Measurements from ENCODE around the gene SPTB. TPM values are rescaled to one million over a fixed set of nuclear protein-coding genes. Genes with fewer than 3 reads are reported as not detected.

Gene SPTB
- total RNA-seq, 1 donor from 2014 or later: 0.04 TPM

- H3K27ac Mint-ChIP-seq: no peak overlapping the region
- H3K27me3 Mint-ChIP-seq: peaks cover 32% of the 10 kb centered on the region
- H3K4me3 Mint-ChIP-seq: no peak overlapping the region
- ATAC-seq (ENCODE audit: low read depth) (no peak), DNase-seq (no peak)
- peaks cover 6% of the 10 kb centered on the region for H3K4me1 Mint-ChIP-seq
- no peak for TF ChIP-seq CTCF (IDR thresholded peaks at IDR 0.05)
- ChIA-PET CTCF (no interaction called here), POLR2A (no interaction called here)
- no peaks in the 10 kb centered on the region for H3K36me3 Mint-ChIP-seq (ENCODE audit: low read depth)
- H3K9me3 Mint-ChIP-seq: no peaks in the 10 kb centered on the region
- intact Hi-C loops (cut with micrococcal nuclease): no loop called here
These were observed 9.5 kb downstream of the SPTB start for GRCh38 chr14:64870160-64870559.

GRCh38 chr14:64868841-64869240, 10.9 kb downstream of the SPTB start:
- intact Hi-C loops (cut with micrococcal nuclease): no loop called here
- H3K9me3 Mint-ChIP-seq: no peaks in the 10 kb centered on the region
- peaks cover 6% of the 10 kb centered on the region for H3K4me1 Mint-ChIP-seq
- H3K27ac Mint-ChIP-seq: no peak overlapping the region
- no peak overlapping the region for H3K4me3 Mint-ChIP-seq
- POLR2A ChIA-PET: interaction anchor here (0.6 kb wide), 1 partner anchor 181 kb away, joined by 5 read pairs; no protein-coding TSS in a partner anchor
- no peak for TF ChIP-seq CTCF (IDR thresholded peaks at IDR 0.05)
- peaks cover 37% of the 10 kb centered on the region for H3K27me3 Mint-ChIP-seq
- CTCF ChIA-PET: interaction anchor here (0.8 to 1.4 kb wide), 2 partner anchors 8 to 23 kb away, joined by 3 to 7 read pairs; no protein-coding TSS in a partner anchor
- DNase-seq (no peak), ATAC-seq (ENCODE audit: low read depth) (no peak)
- H3K36me3 Mint-ChIP-seq (ENCODE audit: low read depth): no peaks in the 10 kb centered on the region

GRCh38 chr14:64868379-64868778, 11.3 kb downstream of the SPTB start:
- H3K36me3 Mint-ChIP-seq (ENCODE audit: low read depth): no peaks in the 10 kb centered on the region
- H3K4me1 Mint-ChIP-seq: peaks cover 6% of the 10 kb centered on the region
- DNase-seq (no peak), ATAC-seq (ENCODE audit: low read depth) (no peak)
- H3K4me3 Mint-ChIP-seq: no peak overlapping the region
- CTCF ChIA-PET: interaction anchor here (0.8 to 1.4 kb wide), 3 partner anchors 9 to 45 kb away, joined by 3 to 7 read pairs (median 3); no protein-coding TSS in a partner anchor
- no peak for TF ChIP-seq CTCF (IDR thresholded peaks at IDR 0.05)
- POLR2A ChIA-PET: no interaction called here
- H3K27me3 Mint-ChIP-seq: peaks cover 42% of the 10 kb centered on the region
- no peak overlapping the region for H3K27ac Mint-ChIP-seq
- no peaks in the 10 kb centered on the region for H3K9me3 Mint-ChIP-seq
- intact Hi-C loops (cut with micrococcal nuclease): no loop called here

GRCh38 chr14:64867182-64867581, 12.5 kb downstream of the SPTB start:
- POLR2A ChIA-PET: no interaction called here
- no peaks in the 10 kb centered on the region for H3K36me3 Mint-ChIP-seq (ENCODE audit: low read depth)
- intact Hi-C loops (cut with micrococcal nuclease): no loop called here

GRCh38 chr14:64865992-64866391, 13.7 kb downstream of the SPTB start:
- ATAC-seq (ENCODE audit: low read depth): no peak
- Mint-ChIP-seq H3K36me3 (ENCODE audit: low read depth) (no peaks in the 10 kb centered on the region), H3K4me1 (peaks cover 6% of the 10 kb centered on the region), H3K9me3 (no peaks in the 10 kb centered on the region), H3K27me3 (peaks cover 34% of the 10 kb centered on the region), H3K4me3 (no peak overlapping the region), H3K27ac (no peak overlapping the region)
- DNase-seq: no peak
- ChIA-PET CTCF (no interaction called here), POLR2A (no interaction called here)
- no peak for TF ChIP-seq CTCF (IDR thresholded peaks at IDR 0.05)
- intact Hi-C loops (cut with micrococcal nuclease): no loop called here

More at GRCh38 chr14:64867182-64867581, 12.5 kb downstream of the SPTB start:
- no peak overlapping the region for H3K4me3 Mint-ChIP-seq
- CTCF ChIA-PET: interaction anchor here (1.1 kb wide), 1 partner anchor 44 kb away, joined by 3 read pairs; no protein-coding TSS in a partner anchor
- H3K4me1 Mint-ChIP-seq: peaks cover 6% of the 10 kb centered on the region
- ATAC-seq (ENCODE audit: low read depth) (no peak), DNase-seq (no peak)
- H3K27ac Mint-ChIP-seq: no peak overlapping the region
- no peak for TF ChIP-seq CTCF (IDR thresholded peaks at IDR 0.05)
- H3K9me3 Mint-ChIP-seq: no peaks in the 10 kb centered on the region
- peaks cover 39% of the 10 kb centered on the region for H3K27me3 Mint-ChIP-seq

Measured in activated B cell treated with CpG ODN at 0.5 μM for 24 hours (primary cell).